Measurements from ENCODE around the gene IGSF9B. TPM values are rescaled to one million over a fixed set of nuclear protein-coding genes. Genes with fewer than 3 reads are reported as not detected.

The IGSF9B gene
- total RNA-seq, 4 donors from 2014 or later, result 21.7 to 130 (median 58.6) TPM

- Histone ChIP-seq H3K4me3 (no peak overlapping the region), H3K4me1 (no peaks in the 10 kb centered on the region), H3K36me3 (no peaks in the 10 kb centered on the region), H3K27ac (replicated peaks in 1 of 4) (no peak overlapping the region), H3K9me3 (no peaks in the 10 kb centered on the region), H3K27me3 (peaks cover 0 to 15% (median 0%) of the 10 kb centered on the region in 4 donors)
- intact Hi-C loops (cut with DNase I), result no loop called here
- WGBS, result 81% methylated on average over 10 of the region's 10 CpGs
- no peak for TF ChIP-seq POLR2AphosphoS5 (IDR thresholded peaks at IDR 0.05)
- no peak for TF ChIP-seq CTCF (IDR thresholded peaks at IDR 0.05)
- no peak for TF ChIP-seq POLR2A (IDR thresholded peaks at IDR 0.05; ENCODE audit: low read depth)
- TF ChIP-seq EP300 (IDR thresholded peaks at IDR 0.05), result no peak
- DNase-seq (ENCODE audit: extremely low spot score), result no peak
Measured at GRCh38 chr11:133990501-133990900, 33.7 kb upstream of the IGSF9B start.

- no peak for DNase-seq (ENCODE audit: extremely low spot score)
- H3K36me3 ChIP-seq, result no peaks in the 10 kb centered on the region
- intact Hi-C loops (cut with DNase I), result no loop called here
- H3K27ac ChIP-seq (replicated peaks in 1 of 4), result no peak overlapping the region
- H3K4me3 ChIP-seq, result no peak overlapping the region
- no peaks in the 10 kb centered on the region for H3K4me1 ChIP-seq
- TF ChIP-seq EP300 (IDR thresholded peaks at IDR 0.05) (no peak), POLR2A (IDR thresholded peaks at IDR 0.05; ENCODE audit: low read depth) (no peak), CTCF (IDR thresholded peaks at IDR 0.05) (no peak), POLR2AphosphoS5 (IDR thresholded peaks at IDR 0.05) (no peak)
- peaks cover 0 to 15% (median 0%) of the 10 kb centered on the region in 4 donors for H3K27me3 ChIP-seq
- 87% methylated on average over 21 of the region's 22 CpGs for WGBS
- no peaks in the 10 kb centered on the region for H3K9me3 ChIP-seq
Measured at GRCh38 chr11:133988686-133989410, 32.1 kb upstream of the IGSF9B start.

- Histone ChIP-seq H3K27me3 (peaks cover 0 to 15% (median 0%) of the 10 kb centered on the region in 4 donors), H3K4me1 (no peaks in the 10 kb centered on the region), H3K4me3 (no peak overlapping the region), H3K27ac (replicated peaks in 1 of 4) (no peak overlapping the region), H3K9me3 (no peaks in the 10 kb centered on the region), H3K36me3 (no peaks in the 10 kb centered on the region)
- no peak for TF ChIP-seq POLR2AphosphoS5 (IDR thresholded peaks at IDR 0.05)
- TF ChIP-seq EP300 (IDR thresholded peaks at IDR 0.05), result no peak
- TF ChIP-seq POLR2A (IDR thresholded peaks at IDR 0.05; ENCODE audit: low read depth), result no peak
- DNase-seq (ENCODE audit: extremely low spot score), result no peak
- 80% methylated on average over 8 of the region's 8 CpGs for WGBS
- intact Hi-C loops (cut with DNase I), result no loop called here
Measured at GRCh38 chr11:133987171-133987570, 30.4 kb upstream of the IGSF9B start.

- intact Hi-C loops (cut with DNase I), result no loop called here
- TF ChIP-seq EP300 (IDR thresholded peaks at IDR 0.05) (no peak), CTCF (IDR thresholded peaks at IDR 0.05) (no peak), POLR2AphosphoS5 (IDR thresholded peaks at IDR 0.05) (no peak), POLR2A (IDR thresholded peaks at IDR 0.05; ENCODE audit: low read depth) (no peak)
- DNase-seq (ENCODE audit: extremely low spot score), result no peak
- Histone ChIP-seq H3K27me3 (peaks cover 0 to 11% (median 0%) of the 10 kb centered on the region in 4 donors), H3K27ac (replicated peaks in 1 of 4) (no peak overlapping the region), H3K4me3 (no peak overlapping the region), H3K9me3 (no peaks in the 10 kb centered on the region), H3K36me3 (no peaks in the 10 kb centered on the region), H3K4me1 (peaks cover 0 to 5% (median under 1%) of the 10 kb centered on the region in 4 donors)
- 76% methylated on average over 14 of the region's 15 CpGs for WGBS
Measured at GRCh38 chr11:133985981-133986944, 29.5 kb upstream of the IGSF9B start.

- Histone ChIP-seq H3K27ac (replicated peaks in 1 of 4) (no peak overlapping the region), H3K36me3 (no peaks in the 10 kb centered on the region), H3K9me3 (no peaks in the 10 kb centered on the region), H3K4me3 (no peak overlapping the region), H3K27me3 (no peaks in the 10 kb centered on the region), H3K4me1 (peaks cover 0 to 9% (median 4%) of the 10 kb centered on the region in 4 donors)
- WGBS, result 88% methylated on average over 9 of the region's 9 CpGs
- no peak for TF ChIP-seq POLR2A (IDR thresholded peaks at IDR 0.05; ENCODE audit: low read depth)
- TF ChIP-seq CTCF (IDR thresholded peaks at IDR 0.05), result no peak
- TF ChIP-seq EP300 (IDR thresholded peaks at IDR 0.05), result no peak
- no peak for TF ChIP-seq POLR2AphosphoS5 (IDR thresholded peaks at IDR 0.05)
- intact Hi-C loops (cut with DNase I), result no loop called here
- DNase-seq (ENCODE audit: extremely low spot score), result no peak
Measured at GRCh38 chr11:133984828-133985227, 28.1 kb upstream of the IGSF9B start.
